ENCODE measurements around the gene CFAP73.

- TF ChIP-seq SP1 (IDR thresholded peaks at IDR 0.05; ENCODE audit: low read depth, low read length) (no peak), NANOG (IDR thresholded peaks at IDR 0.05; ENCODE audit: insufficient read depth, low read depth, low read length, poor library complexity, severe bottlenecking) (no peak), E2F6 (IDR thresholded peaks at IDR 0.05) (no peak), RBBP5 (IDR thresholded peaks at IDR 0.05; ENCODE audit: borderline replicate concordance, low read depth, low read length) (no peak), RXRA (IDR thresholded peaks at IDR 0.05; ENCODE audit: insufficient read depth, low read depth, low read length) (no peak), MAX (IDR thresholded peaks at IDR 0.05) (no peak), POLR2AphosphoS5 (IDR thresholded peaks at IDR 0.05; ENCODE audit: low read depth, low read length) (no peak), CTCF (IDR thresholded peaks at IDR 0.05; ENCODE audit: control extremely low read depth in 1 of 3, insufficient read depth in 1 of 3, low read depth in 1 of 3, low read length in 3 of 3) (no peak), POLR2A (IDR thresholded peaks at IDR 0.05; ENCODE audit: control extremely low read depth in 1 of 2, low read depth in 2 of 2, low read length in 2 of 2) (no peak), BRCA1 (IDR thresholded peaks at IDR 0.05; ENCODE audit: low read depth, low read length) (no peak), YY1 (IDR thresholded peaks at IDR 0.05; ENCODE audit: low read depth, low read length) (no peak), TAF1 (IDR thresholded peaks at IDR 0.05; ENCODE audit: low read depth, low read length) (no peak), HDAC2 (IDR thresholded peaks at IDR 0.05; ENCODE audit: borderline replicate concordance in 1 of 2, low read depth in 2 of 2, low read length in 2 of 2) (no peak)
Measured at GRCh38 chr12:113134071-113134470, 15.5 kb upstream of the CFAP73 start.

All from H1 (cell line).